Spleen (tissue), 7 donors: Measurements from ENCODE around the gene PIK3CB.
"Not testable (repeated sequence)": the region's sequence is repeated elsewhere in the genome, so short reads cannot be mapped to it uniquely, and the experiment has no call there.

Experiments used
- CTCF ChIP-seq, 11 experiments: fragments of 200-600 bp in 7 of 11; fragments of 450-650 bp in 4 of 11; sonication (generic) in 4 of 11; IDR thresholded peaks in 8 of 11; conservative IDR thresholded peaks in 3 of 11; 1 replicate in 7 of 11; 2 replicates in 4 of 11; pipeline versions ENCODE4 v1.4.0 to v1.8.0; 2016 to 2021; ENCODE audit warnings: antibody characterized with exemption in 11 of 11, inconsistent platforms in 4 of 11, mild to moderate bottlenecking in 1 of 11
- POLR2A ChIP-seq, 3 donors: fragments of 450-650 bp; IDR thresholded peaks; one replicate each; pipeline ENCODE4 v1.5.1; 2017; ENCODE audit warnings: antibody characterized with exemption in 3 of 3, mild to moderate bottlenecking in 1 of 3
- POLR2AphosphoS5 ChIP-seq, 3 donors: sonication (generic); formaldehyde crosslinking; IDR thresholded peaks; one replicate each; pipeline ENCODE4 v1.5.1; 2017; ENCODE audit warnings: antibody characterized with exemption in 3 of 3
- donor health status: DM: no; HTN: no; CAD: no; lungs with moderate emphysema.
- donor health status: DM: no; HTN: no; CAD: no.
- donor health status: DM: no; HTN: no; CAD: no.

DNA sequence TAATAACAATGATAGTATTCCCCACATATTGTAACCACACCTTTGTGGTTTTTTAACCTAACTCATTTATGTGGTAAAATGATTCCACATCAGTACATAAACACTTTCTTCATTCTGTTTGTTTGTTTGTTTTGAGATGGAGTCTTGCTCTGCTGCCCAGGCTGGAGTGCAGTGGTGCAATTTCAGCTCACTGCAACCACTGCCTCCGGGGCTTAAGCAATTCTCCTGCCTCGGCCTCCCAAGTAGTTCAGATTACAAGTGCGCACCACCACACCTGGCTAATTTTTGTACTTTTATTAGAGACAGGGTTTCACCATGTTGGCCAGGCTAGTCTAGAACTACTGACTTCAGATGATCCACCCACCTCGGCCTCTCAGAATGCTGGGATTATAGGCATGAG is 14.3 kb downstream of the PIK3CB start:
- not testable (repeated sequence) for TF ChIP-seq CTCF (IDR thresholded peaks at IDR 0.05 in 8 of 11, conservative IDR thresholded peaks at IDR 0.05 in 3 of 11); POLR2A (IDR thresholded peaks at IDR 0.05); POLR2AphosphoS5 (IDR thresholded peaks at IDR 0.05)
